OCI-LY3 (cell line): Measurements from ENCODE around the gene BICDL2.

Experiments used
- H2AFZ ChIP-seq: fragments of 200-600, 300-600 bp; shearing (Covaris generic); 2 replicates; pipeline ENCODE4 v1.6.0; 2014; ENCODE audit warnings: antibody characterized with exemption, low read depth, low read length
- H3K27ac ChIP-seq: fragments of 200-600, 300-600 bp; sonication (generic); 2 replicates; pipeline ENCODE4 v1.5.1; 2014; ENCODE audit warnings: mild to moderate bottlenecking, low read length, moderate library complexity, mixed read lengths
- H3K27me3 ChIP-seq: fragments of 200-600, 300-600 bp; sonication (generic); 2 replicates; pipeline ENCODE4 v1.6.1; 2014; ENCODE audit warnings: low read depth, low read length, mixed read lengths
- H3K36me3 ChIP-seq: fragments of 200-600, 300-600 bp; sonication (generic); replicated peaks from 2 replicates; pipeline ENCODE3; 2014; ENCODE audit warnings: low read depth, low read length, mixed read lengths
- H3K4me1 ChIP-seq: fragments of 300-600, 200-600 bp; sonication (generic); 2 replicates; pipeline ENCODE4 v1.6.1; 2014; ENCODE audit warnings: low read length, mixed read lengths
- H3K4me2 ChIP-seq: fragments of 200-600, 300-600 bp; sonication (generic); 2 replicates; pipeline ENCODE4 v1.6.1; 2014; ENCODE audit warnings: low read length, mixed read lengths
- H3K4me3 ChIP-seq: fragments of 300-600, 200-600 bp; sonication (generic); 2 replicates; pipeline ENCODE4 v1.5.1; 2014; ENCODE audit warnings: antibody characterized with exemption, mild to moderate bottlenecking, low read length, moderate library complexity
- H3K79me2 ChIP-seq: fragments of 300-600, 200-600 bp; shearing (Covaris generic); 2 replicates; pipeline ENCODE4 v1.6.1; 2014; ENCODE audit warnings: mild to moderate bottlenecking, low read length, mixed read lengths
- H3K9ac ChIP-seq: fragments of 300-600, 200-600 bp; shearing (Covaris generic); 2 replicates; pipeline ENCODE4 v1.6.0; 2014; ENCODE audit warnings: mild to moderate bottlenecking, low read length, moderate library complexity
- H3K9me3 ChIP-seq: fragments of 200-600, 300-600 bp; shearing (Covaris generic); 2 replicates; pipeline ENCODE4 v1.6.1; 2014; ENCODE audit warnings: low read length, mixed read lengths; ENCODE audit not compliant: insufficient read depth
- H4K20me1 ChIP-seq: fragments of 200-600, 300-600 bp; sonication (generic); 2 replicates; pipeline ENCODE4 v1.6.1; 2016; ENCODE audit warnings: low read length, mixed read lengths; ENCODE audit not compliant: insufficient read depth
- CTCF ChIP-seq: fragments of 200-600, 300-600 bp; sonication (generic); IDR thresholded peaks from 2 replicates; pipeline ENCODE4 v1.5.1; 2014; ENCODE audit warnings: antibody characterized with exemption, low read length, low read depth
- EZH2phosphoT487 ChIP-seq: fragments of 200-600 bp; shearing (Covaris generic); IDR thresholded peaks from 2 replicates; pipeline ENCODE4 v1.6.1; 2018; ENCODE audit warnings: antibody characterized with exemption, mixed run types, low read depth

The BICDL2 gene

GRCh38 chr16:3045758-3046640, 9.3 kb upstream of the BICDL2 start, which contains the start of gene MMP25:
Gene MMP25 (plus strand): TSS chr16:3046561. CDS start chr16:3046918, 357 bp downstream.
- Histone ChIP-seq H3K9me3 (no peaks in the 10 kb centered on the region), H3K4me3 (peak within 1 kb of the TSS; percentile 86), H4K20me1 (no peaks in the 10 kb centered on the region), H3K27me3 (no peaks in the 10 kb centered on the region), H2AFZ (peak within 1 kb of the TSS; percentile 67), H3K36me3 (no peaks in the 10 kb centered on the region), H3K4me2 (peak within 1 kb of the TSS; percentile 85), H3K27ac (peak within 1 kb of the TSS; percentile 36; the same call in 1 of the 2 replicates), H3K9ac (peak within 1 kb of the TSS; percentile 85), H3K79me2 (no peaks in the 10 kb centered on the region), H3K4me1 (0 out of 2 replicates have a peak, but pooled peaks cover 4% of the 10 kb centered on the region)
- TF ChIP-seq EZH2phosphoT487 (no peak), CTCF (no peak)

DNA sequence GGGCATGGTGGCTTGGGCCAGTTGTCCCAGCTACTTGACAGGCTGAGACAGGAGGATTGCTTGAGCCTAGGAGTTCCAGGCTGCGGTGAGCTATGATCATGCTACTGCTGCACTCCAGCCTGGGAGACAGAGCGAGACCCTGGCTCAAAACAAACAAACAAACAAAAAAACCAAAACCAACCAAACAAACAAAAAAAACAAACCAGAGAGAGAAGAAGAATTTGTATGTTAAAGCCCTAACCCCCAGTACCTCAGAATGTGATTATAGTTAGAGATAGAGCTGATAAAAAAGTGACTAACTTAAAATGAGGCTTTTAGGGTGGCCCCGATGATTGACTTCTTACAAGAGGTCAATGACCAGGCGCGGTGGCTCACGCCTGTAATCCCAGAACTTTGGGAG, 8.0 kb upstream of the BICDL2 start:
- Histone ChIP-seq H3K27ac (no peak overlapping the region), H3K9me3 (no peaks in the 10 kb centered on the region), H4K20me1 (no peaks in the 10 kb centered on the region), H3K4me2 (peak overlapping the region; percentile 85), H3K4me1 (0 out of 2 replicates have a peak, but pooled peaks cover 4% of the 10 kb centered on the region), H3K9ac (no peak overlapping the region), H2AFZ (no peak overlapping the region), H3K79me2 (no peaks in the 10 kb centered on the region), H3K4me3 (peak overlapping the region; percentile 86), H3K36me3 (no peaks in the 10 kb centered on the region), H3K27me3 (no peaks in the 10 kb centered on the region)
- TF ChIP-seq EZH2phosphoT487 (no peak), CTCF (no peak)

GRCh38 chr16:3042376-3042775, 5.6 kb upstream of the BICDL2 start:
- Histone ChIP-seq H3K4me1 (peaks cover 6% of the 10 kb centered on the region; the same call in 1 of the 2 replicates), H2AFZ (no peak overlapping the region), H3K4me2 (no peak overlapping the region), H4K20me1 (no peaks in the 10 kb centered on the region), H3K79me2 (no peaks in the 10 kb centered on the region), H3K36me3 (no peaks in the 10 kb centered on the region), H3K4me3 (no peak overlapping the region), H3K9ac (no peak overlapping the region), H3K9me3 (no peaks in the 10 kb centered on the region), H3K27me3 (no peaks in the 10 kb centered on the region), H3K27ac (no peak overlapping the region)
- TF ChIP-seq CTCF (no peak), EZH2phosphoT487 (no peak)

GRCh38 chr16:3038896-3039295, 2.2 kb upstream of the BICDL2 start:
- Histone ChIP-seq H3K36me3 (no peaks in the 10 kb centered on the region), H3K27ac (no peak overlapping the region), H3K9me3 (no peaks in the 10 kb centered on the region), H2AFZ (no peak overlapping the region), H3K4me2 (no peak overlapping the region), H4K20me1 (no peaks in the 10 kb centered on the region), H3K4me1 (peaks cover 2% of the 10 kb centered on the region; the same call in 1 of the 2 replicates), H3K27me3 (peaks cover 16% of the 10 kb centered on the region), H3K9ac (no peak overlapping the region), H3K4me3 (no peak overlapping the region), H3K79me2 (no peaks in the 10 kb centered on the region)
- TF ChIP-seq CTCF, result no peak
- no peak for TF ChIP-seq EZH2phosphoT487
